Fibroblast of lung (primary cell): ENCODE results near the gene COMMD7. TPM values are rescaled to one million over a fixed set of nuclear protein-coding genes. Genes with fewer than 3 reads are reported as not detected.

Experiments used
- DNase-seq, 2 donors: peaks; one replicate each; pipeline versions ENCODE4 v3.0.0 to v3.0.0-alpha.2; 2010; ENCODE audit warnings: low read depth in 2 of 2
- H2AFZ ChIP-seq: 2 replicates; pipeline ENCODE4 v1.5.1; 2012; ENCODE audit warnings: low read length, control low read depth, inconsistent platforms
- H3K27ac ChIP-seq: 2 replicates; pipeline ENCODE4 v1.5.1; 2011; ENCODE audit warnings: low read length, control low read depth; ENCODE audit not compliant: insufficient read depth
- H3K27me3 ChIP-seq: 2 replicates; pipeline ENCODE4 v1.5.1; 2011; ENCODE audit warnings: mild to moderate bottlenecking, low read length; ENCODE audit not compliant: control insufficient read depth, insufficient read depth
- H3K36me3 ChIP-seq: 2 replicates; pipeline ENCODE4 v1.5.1; 2011; ENCODE audit warnings: low read length; ENCODE audit not compliant: control insufficient read depth, insufficient read depth
- H3K4me1 ChIP-seq: 2 replicates; pipeline ENCODE4 v1.5.1; 2011; ENCODE audit warnings: low read length; ENCODE audit not compliant: control insufficient read depth, insufficient read depth; ENCODE audit errors: extremely low read depth
- H3K4me2 ChIP-seq: 2 replicates; pipeline ENCODE4 v1.5.1; 2011; ENCODE audit warnings: low read length, control low read depth; ENCODE audit not compliant: insufficient read depth; ENCODE audit errors: extremely low read depth
- H3K4me3 ChIP-seq, 4 experiments: fragments of 200-600 bp in 1 of 4; sonication (generic) in 1 of 4; replicated peaks in 1 of 4; 2 replicates each; pipeline ENCODE4 v1.5.1; 2011 to 2016; ENCODE audit warnings: low read length in 4 of 4, low read depth in 3 of 4, mild to moderate bottlenecking in 3 of 4, control low read depth in 2 of 4, inconsistent platforms in 1 of 4, mixed read lengths in 1 of 4; ENCODE audit not compliant: insufficient read depth in 1 of 4; ENCODE audit errors: control extremely low read depth in 1 of 4
- H3K79me2 ChIP-seq: 2 replicates; pipeline ENCODE4 v1.5.1; 2012; ENCODE audit warnings: mild to moderate bottlenecking, low read length, inconsistent platforms; ENCODE audit not compliant: control insufficient read depth, insufficient read depth
- H3K9ac ChIP-seq: 2 replicates; pipeline ENCODE4 v1.5.1; 2011; ENCODE audit warnings: mild to moderate bottlenecking, low read length, control low read depth; ENCODE audit not compliant: insufficient read depth
- H3K9me3 ChIP-seq: 2 replicates; pipeline ENCODE4 v1.5.1; 2012; ENCODE audit warnings: low read depth, low read length; ENCODE audit not compliant: control insufficient read depth, insufficient read depth
- H4K20me1 ChIP-seq: 2 replicates; pipeline ENCODE4 v1.5.1; 2011; ENCODE audit warnings: low read length; ENCODE audit not compliant: control insufficient read depth, insufficient read depth; ENCODE audit errors: extremely low read depth
- EZH2 ChIP-seq: IDR thresholded peaks from 2 replicates; pipeline ENCODE4 v1.5.1; 2012; ENCODE audit warnings: low read length, control low read depth, mild to moderate bottlenecking; ENCODE audit errors: missing control alignments
- polyA plus RNA-seq, 2 donors: library from polyadenylated mRNA; depleted of rRNA in 1 of 2; stranded (reverse) in 1 of 2; unstranded in 1 of 2; fragments of >200 nt; gene quantifications; 2 replicates each; pipeline ENCODE4 v1.2.1, GENCODE V29; 2011 to 2012; ENCODE audit warnings: missing spikeins in 1 of 2
- total RNA-seq: library from RNA; depleted of rRNA; stranded (reverse); fragments of >200 nt; gene quantifications from 2 replicates; pipeline ENCODE4 v1.2.1, GENCODE V29; 2014
- TF ChIP-seq, protein P1 (sequence below), 2 donors: IDR thresholded peaks in 1 of 2; conservative IDR thresholded peaks in 1 of 2; 1 replicate in 1 of 2; 2 replicates in 1 of 2; pipeline ENCODE4 v1.5.1; 2011 to 2012; ENCODE audit warnings: low read length in 2 of 2, control low read depth in 1 of 2, inconsistent platforms in 1 of 2, low read depth in 1 of 2, mild to moderate bottlenecking in 1 of 2

Gene COMMD7
- total and polyA plus RNA-seq, 2 donors (not counting 1 experiment from before 2014, with no cell fraction given) = 39.6 to 68.5 TPM

DNA sequence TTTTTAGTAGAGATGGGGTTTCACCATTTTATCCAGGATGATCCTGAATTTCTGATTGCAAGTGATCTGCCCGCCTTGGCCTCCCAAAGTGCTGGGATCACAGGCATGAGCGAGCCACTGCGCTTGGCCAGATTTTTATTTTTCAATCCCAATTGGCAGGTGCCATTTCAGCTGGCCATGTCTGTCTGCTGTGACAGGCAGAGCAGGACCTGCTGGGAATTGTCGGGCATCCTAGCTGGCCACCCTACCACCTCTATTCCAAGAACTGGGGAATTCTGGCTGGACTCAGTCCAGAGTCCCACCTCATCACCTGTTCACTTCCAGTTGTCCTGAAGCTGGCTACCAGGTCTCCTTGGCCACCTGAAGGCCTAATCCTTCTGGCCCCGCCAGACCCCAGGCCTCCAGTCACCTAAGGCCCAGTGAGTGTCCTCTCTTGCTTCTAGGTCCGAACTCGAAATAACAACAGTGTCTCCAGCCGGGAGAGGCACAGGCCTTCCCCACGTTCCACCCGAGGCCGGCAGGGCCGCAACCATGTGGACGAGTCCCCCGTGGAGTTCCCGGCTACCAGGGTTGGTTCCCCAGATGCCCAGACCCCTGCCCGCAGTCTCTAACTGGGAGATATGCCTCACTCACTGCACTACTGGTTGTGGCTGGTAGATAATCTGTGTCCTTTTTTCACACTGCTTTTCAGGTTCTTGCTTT, 42.9 kb upstream of the COMMD7 start:
- no peak overlapping the region for H2AFZ ChIP-seq
- no peaks in the 10 kb centered on the region for H3K27me3 ChIP-seq
- DNase-seq = no peak
- H3K79me2 ChIP-seq = no peaks in the 10 kb centered on the region
- H3K36me3 ChIP-seq = peaks cover 2% of the 10 kb centered on the region
- TF ChIP-seq, protein P1, sequence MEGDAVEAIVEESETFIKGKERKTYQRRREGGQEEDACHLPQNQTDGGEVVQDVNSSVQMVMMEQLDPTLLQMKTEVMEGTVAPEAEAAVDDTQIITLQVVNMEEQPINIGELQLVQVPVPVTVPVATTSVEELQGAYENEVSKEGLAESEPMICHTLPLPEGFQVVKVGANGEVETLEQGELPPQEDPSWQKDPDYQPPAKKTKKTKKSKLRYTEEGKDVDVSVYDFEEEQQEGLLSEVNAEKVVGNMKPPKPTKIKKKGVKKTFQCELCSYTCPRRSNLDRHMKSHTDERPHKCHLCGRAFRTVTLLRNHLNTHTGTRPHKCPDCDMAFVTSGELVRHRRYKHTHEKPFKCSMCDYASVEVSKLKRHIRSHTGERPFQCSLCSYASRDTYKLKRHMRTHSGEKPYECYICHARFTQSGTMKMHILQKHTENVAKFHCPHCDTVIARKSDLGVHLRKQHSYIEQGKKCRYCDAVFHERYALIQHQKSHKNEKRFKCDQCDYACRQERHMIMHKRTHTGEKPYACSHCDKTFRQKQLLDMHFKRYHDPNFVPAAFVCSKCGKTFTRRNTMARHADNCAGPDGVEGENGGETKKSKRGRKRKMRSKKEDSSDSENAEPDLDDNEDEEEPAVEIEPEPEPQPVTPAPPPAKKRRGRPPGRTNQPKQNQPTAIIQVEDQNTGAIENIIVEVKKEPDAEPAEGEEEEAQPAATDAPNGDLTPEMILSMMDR (conservative IDR thresholded peaks at IDR 0.05 in 1 of 2, IDR thresholded peaks at IDR 0.05 in 1 of 2; ENCODE audit: low read depth in 1 of 2, low read length in 2 of 2) = no peak
- TF ChIP-seq EZH2 = no peak
- no peak overlapping the region for H3K9ac ChIP-seq
- H3K9me3 ChIP-seq = no peaks in the 10 kb centered on the region
- H4K20me1 ChIP-seq = no peaks in the 10 kb centered on the region
- no peak overlapping the region for H3K27ac ChIP-seq
- H3K4me3 ChIP-seq = no peak overlapping the region
- no peaks in the 10 kb centered on the region for H3K4me1 ChIP-seq
- H3K4me2 ChIP-seq = no peak overlapping the region

DNA sequence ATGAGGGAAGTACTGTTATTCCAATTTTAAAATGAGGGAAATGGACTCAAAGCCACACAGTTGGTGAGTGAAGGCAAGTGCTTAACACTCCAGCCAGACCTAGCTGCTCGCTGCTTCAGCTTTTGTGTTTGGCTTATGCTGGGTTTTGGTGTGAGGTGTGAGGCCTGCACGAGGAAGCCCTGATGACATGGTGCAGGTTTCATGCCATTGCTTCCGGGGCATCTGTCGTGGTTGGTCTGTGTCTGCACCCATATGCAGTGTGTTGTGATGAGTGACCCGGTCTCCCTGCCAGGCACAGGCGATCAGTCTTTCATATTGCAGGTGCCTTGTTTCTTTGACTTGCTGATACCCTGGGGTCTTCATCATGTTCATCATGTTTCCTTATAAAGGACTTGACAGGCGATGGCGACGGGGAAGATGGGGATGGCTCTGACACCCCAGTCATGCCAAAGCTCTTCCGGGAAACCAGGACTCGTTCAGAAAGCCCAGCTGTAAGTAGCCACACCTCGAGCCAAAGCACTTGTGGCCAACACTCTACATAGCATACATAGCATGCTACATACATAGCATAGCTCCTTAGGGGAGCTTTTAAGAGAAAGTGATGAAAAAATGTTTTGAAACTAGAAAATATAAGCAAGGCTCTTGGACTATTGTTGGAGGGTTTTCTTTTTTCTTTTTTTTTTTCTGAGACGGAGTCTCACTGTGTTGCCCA, 41.3 kb upstream of the COMMD7 start:
- H4K20me1 ChIP-seq = no peaks in the 10 kb centered on the region
- no peak overlapping the region for H3K9ac ChIP-seq
- no peak overlapping the region for H3K27ac ChIP-seq
- no peak for DNase-seq
- TF ChIP-seq EZH2 = no peak
- TF ChIP-seq, protein P1 (conservative IDR thresholded peaks at IDR 0.05 in 1 of 2, IDR thresholded peaks at IDR 0.05 in 1 of 2; ENCODE audit: low read depth in 1 of 2, low read length in 2 of 2) = no peak
- H3K79me2 ChIP-seq = no peaks in the 10 kb centered on the region
- H3K4me1 ChIP-seq = no peaks in the 10 kb centered on the region
- no peaks in the 10 kb centered on the region for H3K9me3 ChIP-seq
- no peak overlapping the region for H2AFZ ChIP-seq
- H3K27me3 ChIP-seq = no peaks in the 10 kb centered on the region
- H3K36me3 ChIP-seq = peaks cover 2% of the 10 kb centered on the region
- H3K4me3 ChIP-seq = no peak overlapping the region
- no peak overlapping the region for H3K4me2 ChIP-seq

DNA sequence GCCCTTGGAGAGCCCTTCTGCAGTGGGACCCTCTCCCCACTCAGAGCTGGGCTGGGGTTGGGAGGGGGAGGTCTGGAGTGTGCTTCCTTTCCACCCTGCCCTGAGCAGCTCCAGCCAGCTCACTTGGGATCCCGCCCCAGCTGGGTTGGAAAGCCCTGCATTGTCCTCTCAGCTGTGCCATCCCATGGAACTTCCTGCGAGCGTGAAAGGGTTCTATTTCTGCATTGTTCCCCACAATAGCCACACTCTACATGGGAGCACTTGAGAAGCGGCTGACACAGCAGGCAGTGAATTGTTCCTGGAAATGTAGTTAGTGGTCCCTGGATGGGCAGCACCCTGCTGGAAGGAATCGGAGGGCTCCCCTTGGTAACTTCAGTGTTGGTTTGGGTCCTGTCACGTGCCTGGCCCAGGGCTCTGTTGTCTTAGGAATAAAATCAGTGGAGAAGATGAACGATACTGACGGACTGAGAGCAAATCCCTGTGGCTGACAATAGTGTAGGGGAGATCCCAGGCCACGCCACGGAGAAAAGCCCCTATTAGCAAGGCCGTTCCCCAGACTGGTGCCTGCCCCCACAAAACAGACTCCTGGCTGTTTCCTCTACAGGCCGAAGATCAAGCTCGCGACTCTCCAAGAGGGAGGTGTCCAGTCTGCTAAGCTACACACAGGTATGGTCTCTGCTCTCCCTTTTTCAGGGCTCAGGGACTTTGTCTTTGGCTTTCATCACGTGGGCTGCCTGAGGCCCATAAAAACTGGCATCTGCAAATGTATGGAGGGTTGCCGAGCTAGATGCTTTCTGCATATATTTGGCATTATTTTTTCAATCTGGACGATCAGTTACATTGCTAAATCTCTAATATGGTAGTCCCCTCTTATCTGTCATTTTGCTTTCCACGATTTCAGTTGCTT, 37.7 kb upstream of the COMMD7 start:
- no peaks in the 10 kb centered on the region for H3K27me3 ChIP-seq
- no peaks in the 10 kb centered on the region for H3K79me2 ChIP-seq
- no peak for TF ChIP-seq EZH2
- TF ChIP-seq, protein P1 (conservative IDR thresholded peaks at IDR 0.05 in 1 of 2, IDR thresholded peaks at IDR 0.05 in 1 of 2; ENCODE audit: low read depth in 1 of 2, low read length in 2 of 2) = no peak
- H3K4me1 ChIP-seq = no peaks in the 10 kb centered on the region
- no peaks in the 10 kb centered on the region for H4K20me1 ChIP-seq
- no peak overlapping the region for H2AFZ ChIP-seq
- H3K36me3 ChIP-seq = no peaks in the 10 kb centered on the region
- no peak overlapping the region for H3K4me3 ChIP-seq
- no peak for DNase-seq
- H3K9ac ChIP-seq = no peak overlapping the region
- no peak overlapping the region for H3K4me2 ChIP-seq
- no peak overlapping the region for H3K27ac ChIP-seq
- no peaks in the 10 kb centered on the region for H3K9me3 ChIP-seq
